Stimulated activated naive CD8-positive, alpha-beta T cell treated with anti-CD3 and anti-CD28 coated beads, Interleukin-15, amount 100 ng/mL, for 72 hours (primary cell): ENCODE measurements around the gene HPD.
A peak's percentile ranks its signal among the peaks of the same experiment; 100 is the strongest.

Source experiments
- ATAC-seq: fragments of 150-1000 bp; cut with Tn5 transposase; 2 replicates; pipeline ENCODE4 v1.10.0; 2021; ENCODE audit warnings: mild to moderate bottlenecking, moderate library complexity
- DNase-seq, 2 donors: peaks; one replicate each; pipeline ENCODE4 v3.0.0; 2021 to 2022
- H3K27ac Mint-ChIP-seq, 2 donors: one replicate each; pipeline ENCODE4 v1.8.0; 2022; ENCODE audit warnings: mild to moderate bottlenecking in 2 of 2, mixed read lengths in 2 of 2, moderate library complexity in 2 of 2
- H3K27me3 Mint-ChIP-seq: one replicate; pipeline ENCODE4 v1.8.0; 2022; ENCODE audit warnings: mixed read lengths
- H3K4me1 Mint-ChIP-seq: one replicate; pipeline ENCODE4 v1.8.0; 2022; ENCODE audit warnings: mild to moderate bottlenecking, mixed read lengths
- H3K4me3 Mint-ChIP-seq, 2 donors: one replicate each; pipeline ENCODE4 v1.8.0; 2022; ENCODE audit warnings: mild to moderate bottlenecking in 2 of 2, mixed read lengths in 2 of 2, moderate library complexity in 1 of 2
- H3K9me3 Mint-ChIP-seq, 2 donors: one replicate each; pipeline ENCODE4 v1.8.0; 2022; ENCODE audit warnings: mixed read lengths in 2 of 2

HPD gene

GRCh38 chr12:121811434-121812319 lies 47.0 kb downstream of the HPD start:
- peaks cover 74% of the 10 kb centered on the region for H3K4me1 Mint-ChIP-seq
- peak overlapping the region; percentile 86 to 94 for H3K4me3 Mint-ChIP-seq
- ATAC-seq (peak; percentile 86), DNase-seq (peak; percentile 69 to 78)
- H3K9me3 Mint-ChIP-seq, result no peaks in the 10 kb centered on the region
- no peaks in the 10 kb centered on the region for H3K27me3 Mint-ChIP-seq
- peak overlapping the region; percentile 81 to 91 for H3K27ac Mint-ChIP-seq

GRCh38 chr12:121810833-121811433 lies 47.7 kb downstream of the HPD start:
- Mint-ChIP-seq H3K27me3 (no peaks in the 10 kb centered on the region), H3K9me3 (no peaks in the 10 kb centered on the region), H3K27ac (peak overlapping the region; percentile 30 to 55), H3K4me1 (peaks cover 81% of the 10 kb centered on the region), H3K4me3 (peak overlapping the region; percentile 86 to 94)
- ATAC-seq (no peak), DNase-seq (no peak)

DNA sequence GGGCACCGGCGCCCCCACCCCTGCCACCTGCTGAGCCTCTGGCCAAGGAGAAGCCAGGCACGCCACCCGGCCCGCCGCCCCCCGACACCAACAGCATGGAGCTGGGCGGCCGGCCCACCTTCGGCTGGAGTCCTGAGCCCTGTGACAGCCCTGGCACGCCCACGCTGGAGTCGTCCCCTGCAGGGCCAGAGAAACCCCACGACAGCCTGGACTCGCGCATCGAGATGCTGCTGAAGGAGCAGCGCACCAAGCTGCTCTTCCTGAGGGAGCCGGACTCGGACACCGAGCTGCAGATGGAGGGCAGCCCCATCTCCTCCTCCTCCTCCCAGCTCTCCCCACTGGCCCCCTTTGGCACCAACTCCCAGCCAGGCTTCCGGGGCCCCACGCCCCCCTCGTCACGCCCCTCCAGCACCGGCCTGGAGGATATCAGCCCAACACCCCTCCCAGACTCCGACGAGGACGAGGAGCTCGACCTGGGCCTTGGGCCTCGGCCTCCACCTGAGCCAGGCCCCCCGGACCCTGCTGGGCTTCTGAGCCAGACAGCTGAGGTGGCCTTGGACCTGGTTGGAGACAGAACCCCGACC lies 48.3 kb downstream of the HPD start:
- ATAC-seq, result no peak

GRCh38 chr12:121809712-121810116 lies 48.9 kb downstream of the HPD start:
- Mint-ChIP-seq H3K9me3 (no peaks in the 10 kb centered on the region), H3K27ac (no peak overlapping the region), H3K27me3 (no peaks in the 10 kb centered on the region), H3K4me1 (peaks cover 77% of the 10 kb centered on the region), H3K4me3 (no peak overlapping the region)
- DNase-seq, result no peak
- ATAC-seq, result no peak

More for the DNA sequence above, 48.3 kb downstream of the HPD start:
- H3K27me3 Mint-ChIP-seq, result no peaks in the 10 kb centered on the region
- no peaks in the 10 kb centered on the region for H3K9me3 Mint-ChIP-seq
- H3K4me3 Mint-ChIP-seq, result peak overlapping the region in 1 of 2 donors; percentile 86
- peak overlapping the region in 1 of 2 donors; percentile 55 for H3K27ac Mint-ChIP-seq
- H3K4me1 Mint-ChIP-seq, result peaks cover 81% of the 10 kb centered on the region
- DNase-seq, result no peak

GRCh38 chr12:121808623-121809022 lies 50.0 kb downstream of the HPD start:
- H3K27ac Mint-ChIP-seq, result peak overlapping the region in 1 of 2 donors; percentile 21
- DNase-seq (no peak), ATAC-seq (no peak)
- no peaks in the 10 kb centered on the region for H3K27me3 Mint-ChIP-seq
- H3K4me1 Mint-ChIP-seq, result peaks cover 74% of the 10 kb centered on the region
- peak overlapping the region in 1 of 2 donors; percentile 19 for H3K4me3 Mint-ChIP-seq
- H3K9me3 Mint-ChIP-seq, result no peaks in the 10 kb centered on the region

DNA sequence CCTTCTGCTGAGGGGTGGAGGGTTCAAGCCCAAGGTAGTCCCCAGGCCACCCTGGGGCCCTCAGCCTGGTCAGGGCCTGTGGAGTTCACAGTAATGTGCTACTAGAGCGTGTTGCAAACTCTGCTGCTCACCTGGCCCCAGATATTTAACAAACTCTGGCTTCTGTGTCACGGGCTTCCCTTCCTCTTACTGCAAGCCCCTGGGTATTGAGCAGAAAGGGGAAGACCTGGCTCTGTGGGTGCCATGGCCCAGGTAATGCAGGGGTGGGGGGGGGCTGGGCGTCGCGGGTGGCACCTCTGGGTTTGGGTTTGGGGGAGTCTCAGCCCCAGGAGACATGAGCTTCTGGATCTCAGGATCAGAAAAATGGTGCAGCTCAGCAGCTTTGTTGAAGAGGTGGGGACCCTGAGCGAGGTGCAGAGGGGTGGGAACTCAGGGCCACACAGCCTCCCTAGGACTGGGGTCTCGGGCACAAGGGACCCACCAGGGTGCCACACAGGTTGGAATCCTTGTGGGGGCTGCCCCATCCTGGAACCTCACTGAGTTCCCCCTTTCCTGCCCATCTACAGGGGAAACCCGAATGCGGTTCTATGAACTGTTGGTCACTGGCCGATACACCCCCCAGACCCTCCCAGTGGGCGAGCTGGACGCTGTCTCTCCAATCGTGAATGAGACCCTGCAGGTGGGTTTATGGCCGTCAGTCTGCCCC lies 50.9 kb downstream of the HPD start:
- H3K27ac Mint-ChIP-seq, result no peak overlapping the region
- H3K27me3 Mint-ChIP-seq, result no peaks in the 10 kb centered on the region
- H3K4me1 Mint-ChIP-seq, result peaks cover 70% of the 10 kb centered on the region
- ATAC-seq (no peak), DNase-seq (no peak)
- no peaks in the 10 kb centered on the region for H3K9me3 Mint-ChIP-seq
- peak overlapping the region; percentile 88 to 89 for H3K4me3 Mint-ChIP-seq

- Mint-ChIP-seq H3K27me3 (no peaks in the 10 kb centered on the region), H3K9me3 (no peaks in the 10 kb centered on the region), H3K4me3 (peak overlapping the region; percentile 88 to 89), H3K27ac (peak overlapping the region; percentile 70 to 93), H3K4me1 (peaks cover 64% of the 10 kb centered on the region)
- DNase-seq (no peak), ATAC-seq (no peak)
Observed at GRCh38 chr12:121806546-121807423, 51.9 kb downstream of the HPD start.

DNA sequence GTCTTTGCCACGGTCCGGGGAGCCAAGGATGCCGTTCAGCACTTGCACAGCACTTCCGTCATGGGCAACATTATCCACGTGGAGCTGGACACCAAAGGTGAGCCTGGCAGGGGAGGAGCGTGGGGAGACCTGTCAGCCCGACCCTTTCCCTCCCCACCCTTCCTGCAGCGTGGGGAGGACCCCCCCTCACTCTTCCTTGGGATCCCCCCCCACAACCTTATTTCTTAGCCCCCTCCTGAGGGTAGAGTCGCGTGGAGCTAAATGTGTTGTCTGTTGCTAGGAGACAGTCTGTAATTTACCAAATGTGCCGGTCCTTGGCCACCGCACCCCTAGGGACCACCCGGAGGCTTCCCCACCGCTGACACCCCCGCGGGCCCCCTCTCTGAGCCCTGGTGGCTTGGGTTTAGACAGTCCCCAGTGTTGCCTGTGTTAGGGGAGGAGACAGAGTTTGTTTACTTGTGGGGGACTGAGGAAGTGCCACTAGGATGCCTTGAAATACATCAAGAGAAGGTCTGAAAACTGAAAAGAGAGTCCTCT lies 52.6 kb downstream of the HPD start:
- ATAC-seq, result no peak
- H3K27ac Mint-ChIP-seq, result peak overlapping the region; percentile 70 to 93
- peaks cover 57% of the 10 kb centered on the region for H3K4me1 Mint-ChIP-seq

DNA sequence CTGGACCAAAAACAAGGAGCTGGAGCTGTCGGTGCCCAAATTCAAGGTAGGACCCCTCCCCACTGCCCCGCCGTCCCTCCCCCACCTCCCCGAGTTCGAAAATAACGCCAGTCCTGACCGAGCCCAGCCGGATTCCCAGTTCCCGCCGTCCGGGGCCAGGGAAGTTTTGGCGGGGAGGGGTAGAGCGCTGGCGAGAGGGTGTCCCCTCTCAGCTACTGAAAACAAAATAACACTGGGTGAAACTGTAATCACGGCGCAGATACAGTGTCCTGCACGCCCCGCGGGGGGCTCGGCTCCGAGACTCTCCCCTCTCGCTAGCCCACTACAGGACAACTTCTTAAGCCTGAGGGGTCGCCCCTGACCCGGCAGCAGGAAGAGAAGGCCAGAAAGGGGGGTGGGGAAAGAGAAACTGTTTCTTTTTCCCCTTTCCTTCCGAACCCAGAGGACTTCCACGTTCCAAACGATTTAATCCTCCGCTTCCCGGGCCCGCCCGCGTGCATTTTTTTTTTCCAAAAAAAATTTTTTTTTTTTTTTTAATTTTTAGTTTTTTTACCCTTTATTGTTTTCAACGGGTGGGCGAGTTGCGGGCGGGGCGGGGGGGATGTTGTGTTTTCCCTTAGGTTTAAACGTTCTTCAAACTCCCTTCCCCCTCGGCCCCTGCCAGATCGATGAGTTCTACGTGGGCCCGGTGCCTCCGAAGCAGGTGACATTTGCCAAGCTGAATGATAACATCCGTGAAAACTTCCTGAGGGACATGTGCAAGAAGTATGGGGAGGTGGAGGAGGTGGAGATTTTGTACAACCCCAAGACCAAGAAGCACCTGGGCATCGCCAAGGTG lies 53.3 kb downstream of the HPD start:
- Mint-ChIP-seq H3K9me3 (no peaks in the 10 kb centered on the region), H3K27me3 (no peaks in the 10 kb centered on the region), H3K27ac (peak overlapping the region; percentile 86 to 98), H3K4me1 (peaks cover 50% of the 10 kb centered on the region), H3K4me3 (peak overlapping the region; percentile 88 to 89)
- ATAC-seq, result no peak
- DNase-seq, result no peak

More for the DNA sequence above, 52.6 kb downstream of the HPD start:
- no peak for DNase-seq
- H3K4me3 Mint-ChIP-seq, result peak overlapping the region; percentile 88 to 89
- H3K27me3 Mint-ChIP-seq, result no peaks in the 10 kb centered on the region
- no peaks in the 10 kb centered on the region for H3K9me3 Mint-ChIP-seq

DNA sequence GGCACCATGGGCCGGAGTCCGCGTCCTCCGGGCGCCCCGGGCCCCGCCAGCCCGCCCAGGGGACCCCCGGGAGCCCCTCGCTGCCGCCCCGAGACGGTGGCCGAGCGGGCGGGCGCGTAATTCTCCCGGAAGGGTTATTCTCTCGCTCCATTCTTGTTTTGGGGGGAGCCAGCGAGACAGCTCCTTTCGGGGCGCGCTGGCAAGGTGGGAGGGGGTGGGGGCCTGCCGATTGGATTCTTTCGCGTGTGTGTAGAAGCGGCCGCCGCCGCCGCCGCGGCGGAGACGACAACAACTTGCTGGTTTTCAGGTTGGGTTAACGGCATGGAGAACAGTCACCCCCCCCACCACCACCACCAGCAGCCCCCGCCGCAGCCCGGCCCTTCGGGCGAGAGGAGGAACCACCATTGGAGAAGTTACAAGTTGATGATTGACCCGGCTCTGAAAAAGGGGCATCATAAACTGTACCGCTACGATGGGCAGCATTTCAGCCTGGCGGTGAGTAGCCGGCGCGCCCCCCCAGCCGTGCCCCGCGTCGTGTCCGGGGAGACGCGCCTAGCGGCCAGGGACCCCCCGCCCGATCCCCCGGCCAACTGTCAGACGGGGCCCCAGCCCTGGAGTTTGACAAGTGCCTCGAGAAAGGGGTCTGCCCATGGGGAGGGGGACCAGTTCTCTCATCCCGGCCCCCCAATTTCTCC lies 54.1 kb downstream of the HPD start:
- Mint-ChIP-seq H3K27me3 (no peaks in the 10 kb centered on the region), H3K4me3 (peak overlapping the region; percentile 88 to 89), H3K9me3 (no peaks in the 10 kb centered on the region), H3K4me1 (peaks cover 42% of the 10 kb centered on the region), H3K27ac (peak overlapping the region; percentile 96 to 98)
- peak; percentile 54 to 60 for DNase-seq
- ATAC-seq, result no peak

GRCh38 chr12:121803861-121804416 lies 54.7 kb downstream of the HPD start, which contains the start of gene SETD1B:
TSS of gene SETD1B (plus strand) at chr12:121804009. CDS start at chr12:121804738, 729 bp downstream.
- no peaks in the 10 kb centered on the region for H3K9me3 Mint-ChIP-seq
- H3K27ac Mint-ChIP-seq, result peak within 1 kb of the TSS; percentile 99 to 100
- DNase-seq (peak; percentile 64 to 65), ATAC-seq (peak; percentile 13)
- H3K4me3 Mint-ChIP-seq, result peak within 1 kb of the TSS; percentile 98 to 99
- H3K4me1 Mint-ChIP-seq, result peaks cover 45% of the 10 kb centered on the region
- no peaks in the 10 kb centered on the region for H3K27me3 Mint-ChIP-seq

DNA sequence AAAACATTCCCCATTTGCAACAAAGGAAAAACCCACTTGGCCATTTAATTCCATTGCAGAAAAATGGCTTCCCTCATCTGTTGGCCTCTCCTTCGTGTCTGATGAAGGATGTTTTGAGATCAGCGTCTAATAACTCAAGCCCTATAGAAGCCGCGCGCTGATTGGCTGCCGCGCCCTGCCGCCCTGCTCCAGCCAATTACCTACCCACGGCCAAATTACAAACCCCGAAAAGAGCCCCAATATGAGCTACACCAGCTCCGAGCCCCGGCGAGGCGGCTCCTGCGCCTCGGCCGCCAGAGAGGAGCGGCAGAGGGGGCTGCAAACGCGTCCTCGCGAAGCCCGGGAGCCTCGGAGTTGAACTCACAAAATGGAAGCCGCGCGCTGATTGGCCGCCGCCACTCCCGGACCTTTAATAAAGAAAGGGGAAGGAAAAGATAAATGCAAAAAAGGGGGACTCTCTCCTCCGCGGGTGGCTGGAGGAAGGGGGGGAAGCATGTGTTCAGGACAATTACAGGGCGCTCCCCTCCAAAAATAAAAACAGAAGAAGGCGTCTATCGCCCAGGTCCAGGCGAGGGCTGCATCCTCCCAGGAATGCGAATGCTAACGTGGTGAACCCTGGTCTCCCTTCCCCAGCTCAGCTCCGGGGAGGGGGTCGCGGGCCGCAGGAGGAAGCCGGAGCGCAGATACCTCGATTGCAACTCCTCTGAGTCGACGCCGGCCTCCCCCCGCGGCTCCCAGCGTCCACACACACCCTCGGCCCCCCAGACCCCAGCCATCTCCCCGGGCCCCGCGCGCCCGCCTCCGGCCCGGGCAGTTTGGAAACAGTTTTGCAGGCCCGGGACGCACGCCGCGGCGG lies 55.6 kb downstream of the HPD start:
- Mint-ChIP-seq H3K27ac (peak overlapping the region; percentile 99 to 100), H3K9me3 (no peaks in the 10 kb centered on the region)
- DNase-seq, result peak; percentile 95 to 96

More for the DNA sequence above, 55.6 kb downstream of the HPD start:
- Mint-ChIP-seq H3K27me3 (no peaks in the 10 kb centered on the region), H3K4me1 (peaks cover 46% of the 10 kb centered on the region), H3K4me3 (peak overlapping the region; percentile 98 to 99)
- ATAC-seq, result peak; percentile 78
